GM03348 (cell line): Measurements from ENCODE around the gene TNIP2.

Source experiments
- DNase-seq: peaks from one replicate; pipeline ENCODE4 v3.0.0; 2012; ENCODE audit warnings: low spot score

Gene TNIP2, protein sequence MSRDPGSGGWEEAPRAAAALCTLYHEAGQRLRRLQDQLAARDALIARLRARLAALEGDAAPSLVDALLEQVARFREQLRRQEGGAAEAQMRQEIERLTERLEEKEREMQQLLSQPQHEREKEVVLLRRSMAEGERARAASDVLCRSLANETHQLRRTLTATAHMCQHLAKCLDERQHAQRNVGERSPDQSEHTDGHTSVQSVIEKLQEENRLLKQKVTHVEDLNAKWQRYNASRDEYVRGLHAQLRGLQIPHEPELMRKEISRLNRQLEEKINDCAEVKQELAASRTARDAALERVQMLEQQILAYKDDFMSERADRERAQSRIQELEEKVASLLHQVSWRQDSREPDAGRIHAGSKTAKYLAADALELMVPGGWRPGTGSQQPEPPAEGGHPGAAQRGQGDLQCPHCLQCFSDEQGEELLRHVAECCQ

DNA sequence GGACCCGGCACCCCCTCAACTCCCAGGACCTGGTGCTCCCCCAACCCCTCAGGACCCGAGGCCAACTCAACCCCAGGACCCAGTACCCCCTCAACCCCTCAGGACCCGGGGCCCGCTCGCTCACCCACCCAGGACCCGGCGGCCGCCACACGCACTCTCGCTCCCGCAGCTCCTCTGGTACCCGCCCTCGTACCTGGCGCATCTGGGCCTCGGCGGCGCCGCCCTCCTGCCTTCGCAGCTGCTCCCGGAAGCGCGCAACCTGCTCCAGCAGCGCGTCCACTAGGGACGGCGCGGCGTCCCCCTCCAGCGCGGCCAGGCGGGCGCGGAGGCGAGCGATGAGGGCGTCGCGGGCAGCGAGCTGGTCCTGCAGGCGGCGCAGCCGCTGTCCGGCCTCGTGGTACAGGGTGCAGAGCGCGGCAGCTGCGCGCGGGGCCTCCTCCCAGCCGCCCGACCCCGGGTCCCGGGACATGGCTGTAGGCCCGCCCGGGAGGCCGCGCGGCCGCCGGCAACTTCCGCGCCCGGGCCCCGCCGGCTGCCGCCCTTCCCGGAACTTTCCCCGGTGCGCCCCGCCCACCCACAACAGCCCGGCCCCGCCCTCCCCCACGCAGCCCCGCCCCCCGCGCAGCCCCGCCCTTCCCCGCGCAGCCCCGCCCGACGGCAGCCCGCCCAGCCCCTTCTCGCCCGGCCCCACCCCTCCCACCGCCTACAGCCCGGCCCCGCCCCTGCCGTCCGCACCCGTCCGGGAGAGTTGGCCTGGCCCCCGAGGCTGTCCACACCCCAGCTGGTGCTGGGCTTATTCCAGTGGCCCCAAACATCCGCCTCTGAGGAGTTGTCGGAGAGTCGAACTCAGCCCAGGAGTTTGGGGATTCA is at the start of gene TNIP2:
TNIP2 (minus strand) TSS at position 516 of the 870 bp plus-strand sequence; CDS start at position 469, 47 bp downstream.
- peak; percentile 100 for DNase-seq

DNA sequence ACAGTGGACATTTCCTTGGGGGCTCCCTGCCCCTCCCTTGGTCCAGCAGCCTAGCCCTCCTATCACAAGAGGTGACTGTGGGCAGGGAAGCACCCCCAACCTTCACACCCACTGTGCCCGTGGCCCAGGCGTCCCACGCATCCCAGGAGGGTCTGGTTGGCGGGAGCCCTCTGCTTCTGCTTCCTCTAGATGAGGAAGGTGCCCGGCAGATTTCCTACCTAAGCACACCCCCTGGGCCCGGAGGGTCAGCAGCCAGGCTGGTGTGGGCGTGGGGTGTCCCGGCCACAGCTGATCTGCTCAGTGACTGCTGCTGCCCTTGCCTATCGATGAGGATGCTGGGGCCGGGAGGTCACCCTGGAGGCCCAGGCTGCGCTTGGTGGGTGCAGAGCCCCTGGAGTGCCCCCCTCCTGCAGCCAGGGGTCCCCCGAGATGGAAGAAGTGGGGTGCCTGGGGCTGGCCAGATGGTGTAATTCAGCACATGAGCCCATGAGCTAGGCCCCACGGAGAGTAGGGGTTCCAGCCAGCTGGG is 48.9 kb upstream of the TNIP2 start:
- DNase-seq: no peak

- DNase-seq: no peak
Observed at GRCh38 chr4:2804449-2804972, 48.4 kb upstream of the TNIP2 start.

GRCh38 chr4:2803624-2804448 is 47.7 kb upstream of the TNIP2 start:
- DNase-seq: no peak

DNA sequence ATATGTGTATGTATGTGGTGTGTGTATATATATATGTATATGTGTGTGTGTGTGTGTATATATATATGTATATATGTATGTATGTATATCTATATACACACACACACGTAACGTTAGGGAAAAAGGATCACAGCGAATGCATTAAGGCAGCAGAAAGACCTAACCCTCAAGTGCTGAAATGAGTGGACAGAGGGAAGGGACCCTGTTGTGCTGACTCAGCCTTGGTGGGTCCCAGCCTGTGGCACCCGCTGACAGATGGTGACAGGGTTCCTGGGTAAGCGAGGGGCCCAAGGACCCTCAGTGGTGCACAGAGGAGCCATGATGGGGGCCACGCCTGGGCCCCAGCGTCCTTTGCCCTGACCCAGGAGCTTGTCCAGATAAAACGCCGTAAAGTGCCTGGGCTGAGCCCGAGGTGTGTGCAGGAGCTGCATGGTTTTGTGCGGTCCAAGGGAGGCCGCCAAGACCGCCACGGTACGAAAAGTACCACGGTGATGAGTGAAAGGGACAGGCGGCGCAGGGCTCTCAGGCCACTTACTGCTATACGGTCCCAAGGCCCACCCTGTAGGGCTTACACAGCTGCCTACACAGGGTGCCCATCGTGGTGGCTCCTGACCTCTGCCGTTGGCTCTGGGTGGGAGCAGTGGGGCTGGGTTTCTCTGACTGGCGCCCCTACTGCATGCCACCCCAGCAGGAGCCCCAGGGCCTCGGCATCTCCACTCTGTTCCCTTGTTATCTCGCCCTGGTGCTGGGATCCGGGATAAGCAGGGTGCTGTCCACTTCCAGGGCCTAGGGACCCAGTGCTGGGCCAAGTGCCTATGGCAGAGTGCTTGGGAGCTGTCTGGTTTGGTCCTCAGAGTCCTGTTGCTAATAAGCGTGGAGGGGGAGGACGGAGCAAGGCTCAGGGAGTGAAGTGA is 46.7 kb upstream of the TNIP2 start:
- no peak for DNase-seq

DNA sequence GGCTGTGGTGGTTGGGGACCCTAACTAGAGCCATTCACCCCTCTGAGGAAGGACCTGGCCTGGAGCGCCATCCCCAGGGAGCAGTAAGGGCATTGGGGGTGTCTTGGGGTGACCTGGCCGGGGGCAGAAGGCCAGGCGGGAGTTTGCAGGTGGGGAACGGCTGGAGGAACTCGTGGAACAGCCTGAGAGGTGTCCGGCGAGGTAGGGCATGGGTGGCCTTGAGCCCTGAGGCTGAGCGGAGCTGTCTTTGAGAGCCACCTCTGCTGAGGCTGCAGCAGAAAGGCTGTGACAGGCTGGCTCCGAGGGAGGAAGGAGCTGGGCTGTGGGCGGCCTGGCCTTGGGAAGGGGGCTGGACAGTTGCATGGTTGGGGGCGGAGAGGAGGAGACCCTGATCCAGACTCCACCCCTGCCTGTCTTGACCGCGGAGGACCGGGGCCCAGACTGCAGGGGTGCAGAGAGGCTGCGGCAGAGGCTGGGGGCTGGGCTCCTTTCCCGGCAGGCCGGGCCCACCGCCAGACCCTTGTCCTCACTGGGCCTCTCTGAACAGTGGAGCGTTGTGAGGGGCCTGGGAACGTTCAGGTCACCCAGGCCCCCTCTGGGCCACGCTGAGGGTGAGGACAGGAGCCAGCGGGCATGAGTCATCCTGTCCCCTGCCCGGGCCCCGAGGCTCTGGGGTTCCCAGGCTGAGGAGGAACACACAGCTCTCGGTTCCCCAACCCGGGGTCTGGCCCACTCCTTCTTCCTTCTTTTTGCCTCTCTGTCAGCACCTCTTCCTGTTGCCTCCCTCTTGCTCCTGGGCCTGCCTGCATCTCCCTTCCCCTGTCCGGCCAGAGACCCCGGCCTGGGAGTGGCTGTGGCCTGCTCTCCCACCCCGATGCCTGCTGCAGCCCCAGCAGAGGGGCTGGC is 44.8 kb upstream of the TNIP2 start:
- peak; percentile 71 for DNase-seq

DNA sequence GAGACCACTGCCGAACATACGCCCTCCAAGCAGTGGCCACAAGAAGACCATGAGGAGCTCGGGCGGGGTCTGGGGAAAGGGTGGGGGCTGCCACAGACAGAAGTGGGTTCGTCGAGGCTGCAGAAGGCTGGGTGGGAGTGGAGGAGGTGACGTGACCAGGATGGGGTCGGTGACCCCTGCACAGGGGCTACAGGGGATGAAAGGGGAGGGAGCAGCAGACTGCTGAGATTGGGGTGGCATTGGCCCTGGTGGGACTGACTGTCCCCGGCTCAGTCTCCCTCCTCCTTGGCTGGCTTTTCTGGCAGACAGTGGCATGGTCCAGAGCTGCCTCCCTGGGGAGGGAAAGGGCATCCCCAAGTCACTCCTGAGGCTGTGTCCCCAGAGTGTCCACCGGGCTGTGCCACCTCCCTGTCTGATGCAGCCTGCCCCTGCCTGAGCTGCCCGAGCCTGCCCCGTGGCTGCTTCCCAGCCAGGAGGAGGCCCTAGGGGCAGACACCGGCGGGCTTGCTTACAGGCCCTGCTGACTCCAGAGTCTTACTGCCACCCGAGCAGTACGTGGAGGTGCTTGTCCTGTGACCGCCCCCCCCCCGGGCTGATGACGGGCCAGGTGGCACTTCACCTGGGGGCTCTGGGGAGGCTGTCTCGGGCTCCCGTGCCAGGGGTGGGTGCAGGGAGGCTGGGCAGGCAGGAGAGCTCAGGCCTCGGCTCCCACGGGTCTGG is 44.0 kb upstream of the TNIP2 start:
- DNase-seq: no peak

DNA sequence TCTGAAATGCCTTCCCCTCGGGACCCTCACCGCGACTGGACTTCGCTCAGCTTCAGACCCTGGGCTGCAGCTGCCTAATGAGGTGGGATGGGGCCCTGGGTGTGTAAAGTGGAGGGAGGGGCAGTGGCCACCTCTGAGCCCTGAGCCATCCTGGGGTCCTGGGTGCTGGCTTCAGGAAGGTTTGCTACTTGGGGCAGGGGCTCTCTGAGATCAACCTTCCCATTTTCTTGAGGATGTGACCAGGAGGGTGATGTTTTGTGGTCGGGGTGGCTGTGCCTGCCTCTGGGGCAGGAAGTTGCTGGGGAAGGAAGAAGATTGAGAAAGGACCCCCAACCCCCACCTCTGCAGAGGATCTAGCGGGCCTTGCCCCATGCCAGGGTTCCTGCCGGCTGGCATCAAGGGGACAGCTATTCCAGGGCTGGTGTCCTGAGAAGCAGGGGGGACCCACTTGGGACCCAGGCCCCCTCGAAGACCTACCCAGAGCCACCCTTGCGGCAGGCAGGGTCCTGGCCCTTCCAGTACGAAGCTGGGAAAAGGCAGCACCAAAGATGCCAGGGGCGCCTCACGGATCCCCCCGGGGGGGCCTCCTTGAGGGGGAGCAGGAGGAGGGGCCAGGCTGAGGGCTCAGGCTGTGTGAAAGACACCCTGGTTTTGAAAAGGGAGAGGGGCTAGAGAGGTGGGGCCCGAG is 43.2 kb upstream of the TNIP2 start:
- DNase-seq: no peak

GRCh38 chr4:2798399-2799223 is 42.5 kb upstream of the TNIP2 start:
- no peak for DNase-seq

GRCh38 chr4:2797545-2798305 is 41.6 kb upstream of the TNIP2 start:
- no peak for DNase-seq

- no peak for DNase-seq
Observed at GRCh38 chr4:2796849-2797544, 40.9 kb upstream of the TNIP2 start.

DNA sequence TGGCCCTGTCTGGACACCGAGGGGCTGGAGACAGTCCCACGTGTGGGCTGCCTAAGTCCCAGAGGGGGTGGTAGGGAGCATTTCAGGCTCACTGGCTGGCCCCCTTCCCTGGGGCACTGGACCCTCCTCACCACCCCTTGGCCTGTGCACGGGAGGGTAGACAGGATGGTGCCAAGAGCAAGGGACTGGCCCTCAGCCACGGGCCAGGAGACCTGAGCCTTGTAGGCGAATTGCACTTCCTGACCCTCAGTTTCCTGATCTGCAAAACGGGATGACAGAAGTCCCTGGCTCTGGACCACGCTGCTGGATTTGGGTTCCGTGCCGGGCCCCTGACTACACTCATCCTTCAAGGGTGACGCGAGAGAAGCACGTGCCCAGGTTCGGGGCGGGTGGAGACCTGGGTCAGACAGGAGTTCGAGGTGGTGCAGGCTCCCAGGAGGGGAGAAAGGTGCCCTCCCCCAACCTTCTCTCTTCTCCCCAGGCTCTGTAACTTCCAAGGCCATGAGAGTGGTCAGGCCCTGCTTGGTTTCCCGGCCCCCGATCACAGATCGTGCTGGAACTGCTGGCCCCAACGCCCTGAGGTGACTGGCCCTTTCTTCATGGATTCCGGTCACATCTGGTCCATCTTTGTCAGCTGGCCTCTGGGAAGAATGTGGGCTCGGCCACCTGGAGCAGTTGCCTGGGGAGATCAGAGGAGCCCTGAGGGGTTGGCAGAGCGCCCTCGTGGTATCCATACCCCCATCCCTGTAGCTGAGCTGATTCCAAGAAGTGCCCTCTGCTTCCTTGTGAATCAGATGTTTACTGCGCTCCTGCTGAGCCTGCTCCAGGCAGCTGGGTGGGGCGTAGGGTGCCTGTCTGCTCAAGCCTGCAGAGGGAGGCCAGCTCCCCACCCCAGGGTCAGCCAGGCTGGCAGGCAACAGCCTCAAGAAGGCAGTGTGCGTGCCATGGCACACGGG is 40.0 kb upstream of the TNIP2 start:
- DNase-seq: peak; percentile 59

DNA sequence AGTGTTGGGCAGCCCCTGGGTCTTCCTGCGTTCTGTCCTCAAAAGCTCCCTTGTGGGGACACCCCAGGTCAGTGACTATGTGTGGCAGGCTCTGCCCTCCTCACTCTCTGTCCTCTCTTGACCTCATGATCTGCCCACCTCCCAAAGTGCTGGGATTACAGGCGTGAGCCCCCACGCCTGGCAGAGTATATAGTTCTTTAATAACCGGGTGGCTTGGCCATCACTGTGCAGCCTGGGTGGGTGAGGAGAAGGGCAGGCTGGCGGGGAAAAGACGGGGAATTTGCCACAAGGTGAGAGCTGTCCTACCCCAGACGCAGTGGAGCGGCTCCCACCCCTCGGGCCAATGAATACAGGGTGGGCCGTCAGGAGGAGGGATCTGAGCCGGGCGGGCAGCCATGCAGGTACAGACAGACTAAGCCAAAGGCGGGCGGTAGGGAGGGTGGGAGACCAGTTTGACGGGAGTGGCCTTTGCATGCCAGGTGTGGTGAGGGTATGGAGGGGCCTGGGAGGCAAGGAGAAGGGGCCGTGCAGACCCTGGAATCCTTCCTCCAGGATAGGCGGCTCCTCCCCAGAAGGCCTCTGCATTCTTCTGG is 39.3 kb upstream of the TNIP2 start:
- DNase-seq: no peak
